GM18526 (cell line): ENCODE data around the gene FMNL3.

Experiments
- POLR2A ChIP-seq: IDR thresholded peaks from 3 replicates; pipeline ENCODE4 v1.6.1; 2011; ENCODE audit not compliant: insufficient read length; ENCODE audit errors: extremely low read depth

Gene FMNL3

DNA sequence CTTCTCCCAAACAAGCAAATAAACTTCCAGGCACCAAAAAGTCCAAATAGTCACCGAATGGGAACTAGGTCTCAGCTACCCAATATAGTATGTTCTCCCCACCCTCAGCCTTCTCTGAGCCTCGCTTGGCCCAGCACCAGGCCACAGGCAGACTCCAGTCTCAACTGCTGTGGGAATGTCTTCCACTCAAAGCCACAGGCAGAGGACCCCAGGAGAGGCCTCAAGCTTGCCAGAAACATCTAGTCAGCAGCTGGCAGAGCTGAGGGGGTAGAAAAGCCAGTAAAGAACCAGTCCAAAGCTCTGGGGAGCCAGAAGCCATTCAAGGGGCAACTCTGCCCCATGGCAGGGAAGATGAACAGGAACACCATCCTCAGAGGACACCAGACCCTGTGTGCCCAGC, 41.8 kb downstream of the FMNL3 start:
- TF ChIP-seq POLR2A = no peak

- no peak for TF ChIP-seq POLR2A
Observed at GRCh38 chr12:49664591-49665239, 42.5 kb downstream of the FMNL3 start.

DNA sequence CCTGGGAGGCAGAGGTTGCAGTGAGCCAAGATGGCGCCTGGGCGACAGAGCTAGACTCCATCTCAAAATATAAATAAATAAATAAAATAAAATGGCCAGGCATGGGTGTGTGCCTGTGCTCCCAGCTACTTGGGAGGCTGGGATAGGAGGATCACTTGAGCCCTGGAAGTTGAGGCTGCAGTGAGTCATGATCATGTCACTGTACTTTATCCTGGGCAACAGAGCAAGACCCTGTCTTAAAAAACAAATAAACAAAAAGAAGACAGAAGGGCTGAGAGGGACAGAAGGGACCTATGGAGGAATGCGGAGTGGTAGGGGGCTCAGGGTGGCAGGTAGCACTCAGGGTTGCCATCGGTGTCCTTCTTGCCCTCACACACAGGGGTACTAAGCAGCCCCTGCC, 43.0 kb downstream of the FMNL3 start:
- no peak for TF ChIP-seq POLR2A

GRCh38 chr12:49662998-49663843, 44.0 kb downstream of the FMNL3 start:
- TF ChIP-seq POLR2A = no peak

DNA sequence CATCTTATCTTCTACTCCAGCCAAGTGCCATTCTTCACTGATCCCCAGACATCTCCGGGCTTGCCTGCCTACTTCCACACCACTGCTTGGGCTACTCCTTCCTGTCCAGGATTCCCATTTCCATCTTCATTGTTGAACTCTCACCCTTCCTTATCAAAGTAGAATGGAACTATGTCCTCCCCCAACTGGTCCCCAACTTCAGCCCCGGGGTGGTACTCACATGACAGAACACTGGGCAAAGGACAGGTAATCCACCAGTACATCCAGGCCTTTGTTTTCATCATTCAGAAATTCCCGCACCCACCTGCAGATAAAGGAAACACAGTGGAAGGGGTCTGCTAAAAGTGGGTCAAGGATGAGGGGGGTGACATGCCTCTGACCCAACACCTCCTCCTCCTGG, 45.5 kb downstream of the FMNL3 start:
- TF ChIP-seq POLR2A = no peak

GRCh38 chr12:49661191-49661590, 46.0 kb downstream of the FMNL3 start:
- TF ChIP-seq POLR2A = no peak

DNA sequence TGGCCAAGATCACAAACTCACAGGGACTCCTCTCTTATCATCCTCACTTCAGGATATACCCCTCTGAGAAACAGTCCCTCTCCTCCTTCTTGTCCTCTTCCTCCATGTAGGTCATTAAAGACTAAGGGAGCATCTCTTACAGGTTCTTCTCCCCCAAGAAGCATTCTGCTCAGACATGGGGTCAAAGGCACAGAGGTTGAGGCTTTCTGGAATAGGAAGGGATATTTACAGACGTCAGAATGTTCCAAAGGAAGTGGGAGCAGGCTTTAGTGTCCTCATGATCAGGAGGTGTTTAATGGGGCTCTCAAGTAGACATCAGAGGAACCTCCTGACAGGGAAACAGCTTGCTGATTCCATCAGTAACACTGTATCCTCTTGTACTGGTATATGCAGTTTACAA, 47.5 kb downstream of the FMNL3 start:
- no peak for TF ChIP-seq POLR2A

- TF ChIP-seq POLR2A = no peak
Observed at GRCh38 chr12:49658276-49658675, 48.9 kb downstream of the FMNL3 start.

DNA sequence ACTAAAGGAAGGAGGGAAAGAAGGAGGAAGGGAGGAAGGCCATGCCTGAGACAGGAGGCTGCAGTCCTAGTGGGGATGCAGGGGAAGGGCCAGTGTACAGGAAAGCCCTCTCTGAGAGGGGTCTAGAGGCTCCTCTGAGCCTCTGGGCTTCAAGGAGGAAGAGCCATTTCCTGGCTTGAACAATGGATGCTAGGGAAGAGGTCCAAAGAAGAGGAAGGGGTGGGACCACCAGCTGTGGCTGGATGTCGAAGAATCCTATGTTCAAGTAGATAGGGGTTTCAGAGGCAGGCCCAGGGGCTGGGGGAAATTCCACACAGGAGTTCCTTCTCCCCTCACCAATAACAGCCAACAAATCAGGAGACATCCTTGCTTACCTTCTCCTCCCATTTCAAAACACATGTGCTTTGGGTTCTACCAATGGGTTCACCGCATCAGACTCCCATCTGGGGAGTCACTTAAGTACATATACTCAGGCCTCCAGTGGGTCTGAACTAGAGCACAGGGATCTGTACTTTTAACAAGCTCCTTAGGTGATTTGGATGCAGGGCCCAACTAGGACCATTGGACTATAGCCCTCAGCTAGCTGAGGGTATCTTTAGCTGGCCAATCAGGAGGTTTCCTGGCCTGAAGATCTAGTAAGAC, 51.5 kb downstream of the FMNL3 start:
- no peak for TF ChIP-seq POLR2A

GRCh38 chr12:49654715-49655114, 52.5 kb downstream of the FMNL3 start:
- no peak for TF ChIP-seq POLR2A

DNA sequence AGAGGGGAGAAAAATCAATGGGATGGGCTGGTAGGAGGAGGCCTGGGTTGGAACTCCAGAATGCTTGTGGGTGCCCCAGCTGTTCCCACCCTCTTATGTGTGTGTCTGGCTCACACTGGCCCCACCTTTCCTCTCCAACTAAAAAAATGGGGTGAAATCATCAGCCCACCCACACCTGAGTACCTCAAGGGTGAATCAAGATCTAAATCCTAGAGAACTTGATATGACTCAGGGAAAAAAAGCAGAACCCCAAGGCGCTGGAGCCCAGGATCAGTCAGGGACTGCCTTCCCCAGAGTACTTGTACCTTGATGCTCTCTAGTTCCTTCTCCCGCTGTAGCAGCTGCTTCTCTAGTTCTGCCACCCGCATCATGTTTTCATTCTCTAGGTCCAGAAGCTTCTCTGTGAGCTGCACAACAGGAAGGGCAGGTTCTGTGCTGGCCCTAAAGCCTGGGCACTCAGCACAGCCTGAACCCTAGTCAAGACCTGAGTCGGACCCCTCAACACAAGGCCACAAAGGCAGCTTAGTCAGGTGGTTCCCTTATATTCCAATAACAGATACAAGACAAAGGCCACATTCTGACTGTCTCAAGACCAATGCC, 54.2 kb downstream of the FMNL3 start:
- TF ChIP-seq POLR2A = no peak

GRCh38 chr12:49651855-49652254, 55.4 kb downstream of the FMNL3 start:
- TF ChIP-seq POLR2A = no peak

DNA sequence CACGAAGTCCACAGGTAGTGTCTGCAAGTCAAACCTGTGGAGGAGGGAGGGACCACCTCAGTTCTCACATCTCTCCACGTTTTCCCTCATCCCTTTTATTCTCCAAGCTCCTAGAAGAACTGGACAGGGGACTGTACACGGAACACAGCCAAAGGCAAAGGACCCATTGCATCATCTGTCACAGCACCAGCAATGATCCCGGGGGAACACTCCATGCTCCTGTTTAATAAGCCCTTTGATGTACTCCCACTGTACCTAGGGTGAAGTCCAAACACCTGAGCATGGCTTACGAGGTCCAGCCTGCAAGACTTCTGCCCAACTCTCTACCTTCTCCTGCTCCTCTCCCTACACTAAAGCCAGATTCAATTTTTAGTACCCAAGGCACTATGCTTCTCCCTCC, 57.3 kb downstream of the FMNL3 start:
- no peak for TF ChIP-seq POLR2A

DNA sequence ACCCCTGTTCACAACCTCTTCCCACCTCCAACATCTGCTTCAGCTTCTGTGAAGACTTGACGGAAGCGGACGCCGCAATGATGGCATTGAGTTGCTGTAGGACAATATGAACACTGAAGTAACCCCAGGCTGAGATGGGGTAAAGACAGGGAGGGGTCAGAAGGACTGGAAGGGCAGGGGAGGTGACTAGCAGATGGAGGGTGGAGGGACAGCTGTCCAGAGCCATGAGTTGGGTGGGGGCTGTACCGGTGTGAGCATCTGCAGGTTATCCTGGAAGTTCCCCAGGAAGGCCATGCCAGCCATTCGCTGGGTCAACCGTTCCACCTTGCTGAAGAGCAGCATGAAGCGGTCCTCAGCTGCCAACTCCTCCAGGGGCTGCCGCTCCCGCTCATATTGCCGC, 57.8 kb downstream of the FMNL3 start:
- no peak for TF ChIP-seq POLR2A

- no peak for TF ChIP-seq POLR2A
Observed at GRCh38 chr12:49648712-49649003, 58.5 kb downstream of the FMNL3 start.
